B cell (primary cell): ENCODE data around the gene TINAG.

Source experiments
- CTCF ChIP-seq: fragments of 200-600 bp; IDR thresholded peaks from one replicate; pipeline ENCODE4 v1.8.0; 2022; ENCODE audit warnings: antibody characterized with exemption, mild to moderate bottlenecking
- EZH2 ChIP-seq: IDR thresholded peaks from 2 replicates; pipeline ENCODE4 v1.6.1; 2012; ENCODE audit warnings: borderline replicate concordance, low read depth, mild to moderate bottlenecking, moderate library complexity, low read length; ENCODE audit not compliant: insufficient read depth, poor library complexity, severe bottlenecking

- TF ChIP-seq CTCF = no peak
- no peak for TF ChIP-seq EZH2
Observed at GRCh38 chr6:54262971-54263370, 45.3 kb upstream of the TINAG start.
